Trophoblast cell (in vitro differentiated cells and primary cell): ENCODE measurements around the gene RBFOX2.

Experiments used
- DNase-seq, 2 donors: peaks; one replicate each; pipeline ENCODE4 v3.0.0-alpha.2; 2016
- H2AFZ ChIP-seq: 2 replicates; pipeline ENCODE4 v1.6.1; 2013; ENCODE audit warnings: low read length, moderate library complexity, mild to moderate bottlenecking; ENCODE audit not compliant: insufficient read depth, poor library complexity
- H2AK5ac ChIP-seq: 2 replicates; pipeline ENCODE4 v1.6.1; 2013; ENCODE audit warnings: mild to moderate bottlenecking, low read length
- H2BK120ac ChIP-seq: 2 replicates; pipeline ENCODE4 v1.6.1; 2013; ENCODE audit warnings: low read length, mild to moderate bottlenecking, moderate library complexity; ENCODE audit not compliant: insufficient read depth, poor library complexity
- H2BK12ac ChIP-seq: 2 replicates; pipeline ENCODE4 v1.6.1; 2013; ENCODE audit warnings: mild to moderate bottlenecking, low read length, moderate library complexity
- H2BK5ac ChIP-seq: 2 replicates; pipeline ENCODE4 v1.6.1; 2013; ENCODE audit warnings: low read length, low read depth, moderate library complexity, mild to moderate bottlenecking; ENCODE audit not compliant: poor library complexity
- H3K14ac ChIP-seq: 2 replicates; pipeline ENCODE4 v1.6.1; 2013; ENCODE audit warnings: mild to moderate bottlenecking, low read length
- H3K18ac ChIP-seq: 2 replicates; pipeline ENCODE4 v1.6.1; 2013; ENCODE audit warnings: mild to moderate bottlenecking, low read length
- H3K23ac ChIP-seq: 2 replicates; pipeline ENCODE4 v1.6.1; 2013; ENCODE audit warnings: low read length
- H3K27ac ChIP-seq: 2 replicates; pipeline ENCODE4 v1.5.1; 2013; ENCODE audit warnings: low read depth, mild to moderate bottlenecking, inconsistent platforms, low read length, moderate library complexity
- H3K27me3 ChIP-seq: 2 replicates; pipeline ENCODE4 v1.6.1; 2013; ENCODE audit warnings: inconsistent platforms, mild to moderate bottlenecking, low read length, moderate library complexity; ENCODE audit not compliant: insufficient read depth
- H3K36me3 ChIP-seq, 2 experiments: 1 replicate in 1 of 2; 2 replicates in 1 of 2; pipeline ENCODE4 v1.6.1; 2013; ENCODE audit warnings: low read length in 2 of 2, mild to moderate bottlenecking in 2 of 2, moderate library complexity in 1 of 2; ENCODE audit not compliant: insufficient read depth in 2 of 2, control insufficient read depth in 1 of 2
- H3K4ac ChIP-seq: 2 replicates; pipeline ENCODE4 v1.6.1; 2013; ENCODE audit warnings: low read depth, mild to moderate bottlenecking, low read length, moderate library complexity
- H3K4me1 ChIP-seq, 2 experiments: 1 replicate in 1 of 2; 2 replicates in 1 of 2; pipeline ENCODE4 v1.6.1; 2013; ENCODE audit warnings: low read length in 2 of 2, mild to moderate bottlenecking in 2 of 2, moderate library complexity in 1 of 2; ENCODE audit not compliant: insufficient read depth in 2 of 2, control insufficient read depth in 1 of 2
- H3K4me2 ChIP-seq: 2 replicates; pipeline ENCODE4 v1.6.1; 2013; ENCODE audit warnings: inconsistent platforms, mild to moderate bottlenecking, low read length, moderate library complexity
- H3K4me3 ChIP-seq: 2 replicates; pipeline ENCODE4 v1.5.1; 2013; ENCODE audit warnings: mild to moderate bottlenecking, low read depth, low read length, inconsistent platforms
- H3K79me1 ChIP-seq: one replicate; pipeline ENCODE4 v1.6.1; 2013; ENCODE audit warnings: low read length
- H3K79me2 ChIP-seq: 2 replicates; pipeline ENCODE4 v1.6.1; 2013; ENCODE audit warnings: low read length, mild to moderate bottlenecking; ENCODE audit not compliant: control insufficient read depth, insufficient read depth, poor library complexity
- H3K9ac ChIP-seq: 2 replicates; pipeline ENCODE4 v1.6.1; 2013; ENCODE audit warnings: mild to moderate bottlenecking, low read length
- H3K9me3 ChIP-seq: 2 replicates; pipeline ENCODE4 v1.6.1; 2013; ENCODE audit warnings: low read depth, mild to moderate bottlenecking, control low read depth, inconsistent platforms, low read length; ENCODE audit not compliant: insufficient read depth
- H4K12ac ChIP-seq: 2 replicates; pipeline ENCODE4 v1.6.1; 2013; ENCODE audit warnings: low read depth, mild to moderate bottlenecking, low read length, moderate library complexity
- H4K8ac ChIP-seq: 2 replicates; pipeline ENCODE4 v1.6.1; 2013; ENCODE audit warnings: low read depth, mild to moderate bottlenecking, low read length, moderate library complexity
- H4K91ac ChIP-seq: one replicate; pipeline ENCODE4 v1.6.1; 2013; ENCODE audit warnings: low read depth, mild to moderate bottlenecking, low read length, moderate library complexity
- WGBS: extraction: QIAGEN DNeasy Blood & Tissue Kit; methylation state at CpG from one replicate; pipeline ENCODE4 v1.1.7; 2013; ENCODE audit warnings: missing lambda C conversion rate; ENCODE audit not compliant: insufficient read length, insufficient coverage; ENCODE audit errors: extremely low coverage; 5-methylcytosine and 5-hydroxymethylcytosine counted together

RBFOX2 gene

DNA sequence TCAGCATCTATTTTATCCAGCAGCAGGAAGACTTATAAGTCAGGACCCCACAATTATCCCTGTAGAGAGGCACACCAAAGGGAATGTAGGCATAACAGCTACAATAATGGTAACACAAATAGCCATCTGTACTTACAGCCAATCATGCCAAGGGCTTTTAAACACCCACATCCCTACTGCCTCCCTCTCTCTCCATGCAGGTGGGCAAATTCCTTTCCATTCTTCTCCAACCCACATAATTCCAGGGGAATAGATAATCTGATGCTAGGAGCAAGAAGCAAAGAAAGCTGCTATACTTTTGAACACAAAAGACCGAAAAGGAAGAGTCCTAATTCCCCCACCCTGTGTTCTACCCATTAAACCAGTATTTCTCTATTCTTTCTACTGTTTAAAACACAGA is 46.7 kb downstream of the RBFOX2 start:
- Histone ChIP-seq H3K27me3 (no peaks in the 10 kb centered on the region), H3K23ac (peak overlapping the region; percentile 86), H2BK12ac (no peak overlapping the region), H4K8ac (no peak overlapping the region), H3K4me2 (no peak overlapping the region), H2AFZ (no peak overlapping the region), H2AK5ac (no peak overlapping the region), H3K36me3 (no peaks in the 10 kb centered on the region), H3K27ac (no peak overlapping the region), H4K91ac (no peak overlapping the region), H4K12ac (no peak overlapping the region), H2BK5ac (no peak overlapping the region), H3K9me3 (no peaks in the 10 kb centered on the region), H3K79me1 (no peaks in the 10 kb centered on the region), H3K4me1 (peaks cover 0 to 3% of the 10 kb centered on the region in 2 experiments), H3K79me2 (peaks cover 1% of the 10 kb centered on the region), H2BK120ac (no peak overlapping the region), H3K4me3 (no peak overlapping the region), H3K4ac (no peak overlapping the region), H3K18ac (no peak overlapping the region), H3K9ac (no peak overlapping the region), H3K14ac (no peak overlapping the region)
- WGBS: no CpG with 5 or more reads among the region's 1 CpG
- DNase-seq: peak; percentile 15 to 57

DNA sequence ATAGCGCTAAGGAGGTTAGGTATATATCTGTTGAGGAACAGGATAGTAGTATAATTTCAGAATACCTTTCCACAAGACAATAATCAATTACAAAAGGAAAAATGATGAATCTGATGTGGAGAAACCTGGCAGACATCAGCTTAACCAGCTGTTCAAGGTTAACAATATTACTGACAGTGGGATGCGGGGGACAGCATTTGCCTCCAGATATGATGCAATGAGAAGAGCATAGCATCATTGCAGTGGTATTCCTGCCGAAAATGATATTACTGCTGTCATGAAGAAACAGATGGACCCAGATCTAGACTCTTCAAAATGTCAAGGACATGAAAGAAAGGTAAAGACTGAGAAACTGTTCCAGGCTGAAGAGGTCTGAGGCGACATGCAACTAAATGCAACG is 49.7 kb downstream of the RBFOX2 start:
- no peak overlapping the region for H2BK120ac ChIP-seq
- H2AK5ac ChIP-seq: no peak overlapping the region
- peaks cover 1 to 11% of the 10 kb centered on the region in 2 experiments for H3K4me1 ChIP-seq
- H3K14ac ChIP-seq: no peak overlapping the region
- H3K27me3 ChIP-seq: no peaks in the 10 kb centered on the region
- no peak overlapping the region for H2BK12ac ChIP-seq
- no peak overlapping the region for H2BK5ac ChIP-seq
- no peaks in the 10 kb centered on the region for H3K36me3 ChIP-seq
- H3K4me3 ChIP-seq: no peak overlapping the region
- no peak overlapping the region for H3K23ac ChIP-seq
- no CpG with 5 or more reads among the region's 5 CpGs for WGBS
- H4K12ac ChIP-seq: no peak overlapping the region
- no peak overlapping the region for H3K9ac ChIP-seq
- no peak overlapping the region for H3K4me2 ChIP-seq
- no peak overlapping the region for H3K18ac ChIP-seq
- no peak overlapping the region for H3K4ac ChIP-seq
- no peaks in the 10 kb centered on the region for H3K9me3 ChIP-seq
- H4K91ac ChIP-seq: no peak overlapping the region
- no peak overlapping the region for H2AFZ ChIP-seq
- H3K79me2 ChIP-seq: peaks cover 1% of the 10 kb centered on the region
- peaks cover under 1% of the 10 kb centered on the region for H3K79me1 ChIP-seq
- H4K8ac ChIP-seq: no peak overlapping the region
- no peak overlapping the region for H3K27ac ChIP-seq
- DNase-seq: peak; percentile 49 to 79

DNA sequence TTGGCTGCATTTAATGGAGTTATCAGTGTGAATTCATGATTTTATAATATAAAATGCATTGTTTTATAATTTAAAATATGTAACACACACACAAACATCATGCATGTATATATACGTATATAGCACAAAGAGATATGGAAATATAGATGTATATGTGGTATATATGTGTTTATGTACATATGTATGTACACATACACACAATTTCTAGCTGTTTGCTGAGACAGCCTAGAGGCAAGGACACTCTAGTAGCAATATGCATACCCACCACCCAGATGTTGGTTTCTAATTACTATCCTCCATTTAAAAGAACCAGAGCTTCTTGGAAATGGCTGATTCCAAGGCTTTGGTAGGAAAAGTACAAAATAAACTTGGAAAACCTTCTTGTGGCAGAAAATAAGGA is 50.4 kb downstream of the RBFOX2 start:
- Histone ChIP-seq H2BK12ac (no peak overlapping the region), H3K23ac (no peak overlapping the region), H3K4me3 (no peak overlapping the region), H3K18ac (no peak overlapping the region), H3K79me1 (peaks cover 3% of the 10 kb centered on the region), H3K79me2 (peaks cover 1% of the 10 kb centered on the region), H3K4me2 (no peak overlapping the region), H3K36me3 (no peaks in the 10 kb centered on the region), H3K9me3 (no peaks in the 10 kb centered on the region), H2AFZ (no peak overlapping the region), H3K9ac (no peak overlapping the region), H3K27ac (no peak overlapping the region), H3K4me1 (peaks cover 4 to 17% of the 10 kb centered on the region in 2 experiments), H3K4ac (no peak overlapping the region), H4K12ac (no peak overlapping the region), H2BK5ac (no peak overlapping the region), H2AK5ac (no peak overlapping the region), H2BK120ac (no peak overlapping the region), H3K14ac (no peak overlapping the region), H4K8ac (no peak overlapping the region), H3K27me3 (no peaks in the 10 kb centered on the region), H4K91ac (no peak overlapping the region)
- no CpG with 5 or more reads among the region's 1 CpG for WGBS
- DNase-seq: no peak

DNA sequence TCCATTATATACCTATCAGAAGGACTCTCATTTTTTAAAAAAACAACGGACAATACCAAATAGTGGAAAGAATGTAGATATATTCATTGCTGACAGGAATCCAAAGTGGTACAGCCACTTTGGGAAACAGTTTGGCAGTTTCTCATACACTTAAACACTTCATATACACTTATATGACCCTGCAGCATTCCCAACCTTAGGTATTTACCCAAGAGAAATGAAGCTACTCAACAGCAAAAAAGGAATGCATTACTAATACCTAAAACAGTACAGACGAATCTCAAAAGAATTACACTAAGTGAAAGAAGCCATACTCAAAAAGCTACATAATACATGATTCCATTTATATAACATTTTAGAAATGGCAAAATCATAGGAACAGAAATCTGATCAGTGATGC is 51.5 kb downstream of the RBFOX2 start:
- Histone ChIP-seq H3K9ac (no peak overlapping the region), H3K4me1 (peaks cover 4 to 17% of the 10 kb centered on the region in 2 experiments), H3K14ac (no peak overlapping the region), H3K27ac (no peak overlapping the region), H3K79me2 (peaks cover 1% of the 10 kb centered on the region), H4K91ac (no peak overlapping the region), H3K18ac (no peak overlapping the region), H3K4me3 (no peak overlapping the region), H2AK5ac (no peak overlapping the region), H3K79me1 (peaks cover 3% of the 10 kb centered on the region), H2AFZ (no peak overlapping the region), H3K36me3 (no peaks in the 10 kb centered on the region), H4K12ac (no peak overlapping the region), H3K27me3 (no peaks in the 10 kb centered on the region), H3K4ac (no peak overlapping the region), H3K23ac (no peak overlapping the region), H2BK12ac (no peak overlapping the region), H3K9me3 (no peaks in the 10 kb centered on the region), H4K8ac (no peak overlapping the region), H2BK5ac (no peak overlapping the region), H2BK120ac (no peak overlapping the region), H3K4me2 (no peak overlapping the region)
- peak; percentile 61 to 92 for DNase-seq
- WGBS: no CpG with 5 or more reads among the region's 2 CpGs
